Kidney tubule cell (primary cell): ENCODE data around the gene HEXD.

Experiments
- DNase-seq: peaks from one replicate; pipeline ENCODE4 v3.0.0-alpha.2; 2018; ENCODE audit warnings: low spot score

HEXD gene

GRCh38 chr17:82415336-82415735, 2.8 kb upstream of the HEXD start:
- DNase-seq = no peak

GRCh38 chr17:82415786-82416185, 2.4 kb upstream of the HEXD start:
- DNase-seq = no peak

- no peak for DNase-seq
Measured at GRCh38 chr17:82416264-82416663, 1.9 kb upstream of the HEXD start.

- no peak for DNase-seq
Measured at GRCh38 chr17:82416771-82417170, 1.4 kb upstream of the HEXD start.

DNA sequence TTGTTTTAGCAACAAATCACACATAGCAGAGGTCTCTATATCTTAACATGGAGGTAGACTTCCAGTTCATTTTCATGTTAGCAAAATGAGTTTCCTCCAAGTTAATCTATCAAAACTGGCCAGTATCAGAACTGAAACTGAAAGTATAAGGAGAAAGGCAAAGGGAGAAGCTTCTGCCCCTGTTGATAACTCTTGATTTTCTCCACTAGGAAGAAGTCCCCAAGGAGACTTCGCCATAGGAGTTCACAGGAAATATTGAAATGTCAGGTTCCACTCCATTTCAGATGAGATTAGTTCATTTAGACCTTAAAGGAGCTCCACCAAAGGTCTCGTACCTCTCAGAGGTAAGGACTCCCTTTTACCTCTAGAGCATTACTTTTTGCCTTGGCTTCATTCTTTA, 1.4 kb downstream of the HEXD start:
- peak; percentile 35 for DNase-seq

DNA sequence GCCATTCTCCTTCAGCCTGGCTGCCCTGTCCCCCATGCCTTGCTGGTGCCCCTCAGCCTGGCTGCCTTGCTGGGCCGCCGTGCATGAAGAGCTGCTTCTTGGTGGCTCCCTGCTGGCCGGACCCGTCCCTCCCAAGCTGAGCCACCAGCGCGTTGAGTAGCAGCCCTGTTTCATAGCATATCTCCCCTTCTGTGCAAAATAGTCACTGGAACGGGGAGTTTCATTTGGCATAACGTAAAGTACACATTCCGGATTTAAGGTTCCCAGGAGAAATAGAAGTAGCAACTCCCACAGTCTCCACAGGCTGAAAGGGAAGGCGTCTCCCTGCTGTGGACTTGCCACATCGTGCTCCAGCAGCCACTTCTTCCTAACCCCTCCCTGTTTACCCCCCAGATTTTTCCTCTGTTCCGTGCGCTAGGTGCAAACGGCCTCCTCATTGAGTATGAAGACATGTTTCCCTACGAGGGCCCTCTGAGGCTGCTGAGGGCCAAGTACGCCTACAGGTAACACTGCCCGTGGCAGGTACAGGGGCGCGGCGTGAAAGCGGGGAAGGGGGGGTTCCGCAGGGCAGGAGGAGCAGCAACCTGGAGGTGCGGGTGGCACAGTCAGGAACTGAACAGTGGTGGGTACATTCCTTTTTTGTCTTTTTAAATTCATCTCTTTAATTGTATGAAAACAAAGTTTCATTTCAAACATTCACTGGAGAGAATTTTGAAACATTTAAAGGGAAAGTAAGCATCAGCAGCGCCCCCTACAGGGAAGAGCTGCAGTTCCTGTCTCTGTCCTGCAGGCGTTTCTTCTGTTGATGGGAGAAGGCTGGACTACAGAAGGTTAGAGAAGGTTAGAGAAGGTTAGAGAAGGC, 6.1 kb downstream of the HEXD start:
- DNase-seq = peak; percentile 43

DNA sequence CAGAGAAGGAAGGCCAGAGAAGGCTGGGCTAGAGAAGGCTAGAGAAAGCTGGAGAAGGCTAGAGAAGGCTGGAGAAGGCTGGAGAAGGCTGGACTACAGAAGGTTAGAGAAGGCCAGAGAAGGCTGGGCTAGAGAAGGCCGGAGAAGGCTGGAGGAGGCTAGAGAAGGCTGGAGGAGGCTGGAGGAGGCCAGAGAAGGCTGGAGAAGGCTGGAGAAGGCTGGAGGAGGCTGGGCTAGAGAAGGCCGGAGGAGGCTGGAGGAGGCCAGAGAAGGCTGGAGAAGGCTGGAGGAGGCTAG, 6.7 kb downstream of the HEXD start:
- no peak for DNase-seq

DNA sequence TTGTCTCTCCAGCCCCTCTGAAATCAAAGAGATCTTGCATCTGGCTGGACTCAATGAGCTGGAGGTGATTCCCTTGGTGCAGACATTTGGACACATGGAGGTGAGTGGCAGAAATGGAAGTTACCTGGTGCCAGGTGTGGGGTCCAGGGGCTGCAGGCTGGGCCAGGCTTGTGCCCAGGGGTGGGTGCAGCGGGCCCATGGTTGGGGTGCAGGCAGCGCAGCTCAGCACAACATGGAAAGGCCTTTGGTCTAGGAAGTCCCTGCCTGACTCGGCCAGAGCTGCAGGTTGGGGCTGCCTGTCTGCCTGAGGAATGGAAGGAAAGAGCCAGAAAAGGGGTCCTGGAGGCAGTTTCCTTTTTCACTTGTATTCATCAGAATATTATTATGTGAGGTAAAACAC, 10.4 kb downstream of the HEXD start:
- DNase-seq = no peak

- no peak for DNase-seq
Measured at GRCh38 chr17:82429824-82430223, 11.7 kb downstream of the HEXD start.

GRCh38 chr17:82432017-82432416, 13.9 kb downstream of the HEXD start:
- DNase-seq = no peak

- DNase-seq = no peak
Measured at GRCh38 chr17:82433560-82434215, 15.5 kb downstream of the HEXD start.

- DNase-seq = no peak
Measured at GRCh38 chr17:82434216-82434565, 16.0 kb downstream of the HEXD start.

GRCh38 chr17:82435103-82435502, 17.0 kb downstream of the HEXD start:
- DNase-seq = peak; percentile 73

DNA sequence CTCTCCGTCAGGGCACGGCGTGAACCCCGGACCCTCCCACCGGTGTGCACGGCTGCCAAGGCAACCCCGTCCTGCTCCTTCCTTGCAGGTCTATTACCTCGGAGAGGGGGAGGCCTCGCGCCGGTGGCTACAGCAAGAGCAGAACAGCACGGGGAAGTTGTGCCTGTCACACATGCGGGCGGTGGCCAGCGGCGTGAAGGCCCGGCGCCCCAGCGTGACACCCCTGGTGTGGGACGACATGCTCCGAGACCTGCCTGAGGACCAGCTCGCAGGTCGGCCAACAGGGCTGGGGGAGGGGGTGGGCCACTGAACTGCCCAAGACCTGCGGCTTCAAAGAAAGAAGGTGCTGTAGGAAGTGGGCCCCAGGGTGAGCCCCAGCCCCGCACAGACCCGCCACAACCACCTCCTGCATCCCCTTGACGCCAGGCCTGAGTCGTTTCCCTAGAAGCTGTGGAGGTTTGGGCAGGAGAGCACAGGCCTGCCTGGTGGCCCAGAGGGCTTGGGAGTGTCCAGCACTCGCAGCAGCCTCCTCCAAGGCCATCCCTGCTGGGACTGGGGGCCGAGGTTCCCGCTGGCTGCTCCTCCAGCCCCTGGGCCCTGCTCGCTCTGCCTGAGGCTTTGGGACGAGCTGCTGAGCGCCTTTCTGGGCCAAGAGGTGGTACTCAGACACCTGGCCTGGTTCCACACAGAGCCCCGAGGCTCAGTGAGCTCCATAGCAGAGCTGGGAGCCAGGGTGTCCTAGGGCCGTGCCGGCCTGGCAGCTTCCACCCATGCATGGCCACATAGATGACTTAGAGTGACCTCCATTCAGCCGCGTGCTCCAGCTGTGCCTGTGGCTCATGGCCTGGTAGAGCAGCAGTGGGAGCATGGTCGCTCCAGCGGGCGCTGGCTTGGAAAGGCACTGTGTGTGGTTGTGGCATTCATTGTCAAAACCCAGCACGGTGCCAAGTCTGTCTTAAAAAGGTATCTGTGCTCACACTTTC, 17.7 kb downstream of the HEXD start:
- DNase-seq = peak; percentile 68

DNA sequence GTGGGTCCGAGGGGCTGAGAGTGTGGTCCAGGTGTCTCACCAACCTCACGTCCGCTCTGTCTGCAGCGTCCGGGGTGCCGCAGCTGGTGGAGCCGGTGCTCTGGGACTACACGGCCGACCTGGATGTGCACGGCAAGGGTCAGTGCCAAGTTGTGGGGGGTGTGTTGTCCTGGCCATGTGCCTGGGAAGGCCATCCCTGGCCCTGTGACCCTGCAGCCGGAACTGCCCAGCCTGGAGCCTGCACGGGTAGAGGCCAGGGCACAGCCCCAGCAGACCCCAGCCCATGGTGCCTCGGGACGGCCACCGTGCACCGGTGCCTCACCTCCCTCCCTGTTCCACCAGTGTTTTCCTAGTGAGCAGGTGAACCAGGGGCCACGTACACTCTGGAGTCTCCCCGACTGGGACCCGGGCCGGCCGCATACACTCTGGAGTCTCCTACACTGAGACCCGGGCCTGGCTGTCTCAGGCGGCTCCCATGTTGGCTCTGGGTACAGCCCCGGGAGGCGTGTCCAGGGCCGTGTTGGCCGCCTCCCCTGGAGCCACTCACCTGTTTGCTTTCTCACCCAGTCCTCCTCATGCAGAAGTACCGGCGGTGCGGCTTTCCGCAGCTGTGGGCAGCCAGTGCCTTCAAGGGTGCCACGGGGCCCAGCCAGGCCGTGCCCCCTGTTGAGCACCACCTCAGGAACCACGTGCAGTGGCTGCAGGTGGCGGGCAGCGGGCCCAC, 18.6 kb downstream of the HEXD start:
- no peak for DNase-seq

DNA sequence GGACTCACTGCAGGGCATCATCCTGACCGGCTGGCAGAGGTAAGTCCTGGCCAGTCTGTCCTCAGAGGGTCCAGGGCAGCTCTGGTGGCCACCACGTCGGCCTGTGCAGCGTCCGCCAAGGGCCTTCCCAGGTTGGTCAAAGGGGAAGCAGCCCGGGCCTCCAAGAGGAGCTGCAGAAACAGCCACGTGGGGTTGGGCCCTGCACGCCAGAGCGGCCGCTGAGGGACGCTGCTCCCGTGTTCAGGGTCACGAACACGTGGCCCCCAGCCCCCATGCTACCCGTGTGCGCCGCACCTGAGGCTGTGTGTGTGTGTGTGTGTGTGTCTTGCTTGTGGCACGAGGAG, 19.1 kb downstream of the HEXD start:
- no peak for DNase-seq

DNA sequence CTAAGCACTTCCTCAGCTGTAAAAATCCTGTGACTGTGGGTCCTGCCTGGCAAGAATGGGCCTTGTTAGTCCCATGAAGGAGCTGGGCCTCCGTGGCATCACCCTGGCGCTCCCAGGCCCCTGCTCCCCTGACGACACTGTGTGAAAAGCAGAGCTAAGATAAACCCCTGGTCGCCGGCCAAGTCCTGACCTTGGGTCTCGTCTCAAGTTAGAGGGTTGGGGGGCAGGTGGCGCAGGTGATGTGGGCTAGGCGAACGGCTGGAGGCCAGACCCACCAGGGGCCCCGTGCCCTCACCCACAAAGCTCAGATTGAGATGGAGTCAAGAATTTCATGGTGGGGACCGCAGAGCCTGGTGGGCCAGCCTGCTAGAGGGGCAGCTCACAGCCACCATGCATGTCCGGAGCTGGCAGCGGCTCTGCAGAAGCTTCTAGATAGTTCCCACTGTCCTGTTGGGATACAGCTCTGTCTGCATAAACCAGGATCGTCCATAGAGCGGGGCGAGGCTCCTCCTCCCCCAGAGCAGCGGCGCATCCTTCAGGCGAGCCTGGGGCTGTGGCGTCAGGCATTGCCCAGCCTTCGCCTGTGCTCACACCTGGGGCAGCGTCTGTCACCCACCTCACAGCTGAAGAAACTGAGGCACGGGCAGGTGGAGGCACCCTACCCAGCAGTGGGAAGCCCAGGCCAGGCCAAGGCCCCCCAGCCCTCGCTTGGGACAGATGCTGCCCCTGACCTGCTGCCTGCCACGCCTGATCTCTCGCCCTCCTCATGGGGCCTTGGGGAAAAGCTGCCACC, 20.4 kb downstream of the HEXD start:
- no peak for DNase-seq

- no peak for DNase-seq
Measured at GRCh38 chr17:82439194-82439828, 21.2 kb downstream of the HEXD start.

DNA sequence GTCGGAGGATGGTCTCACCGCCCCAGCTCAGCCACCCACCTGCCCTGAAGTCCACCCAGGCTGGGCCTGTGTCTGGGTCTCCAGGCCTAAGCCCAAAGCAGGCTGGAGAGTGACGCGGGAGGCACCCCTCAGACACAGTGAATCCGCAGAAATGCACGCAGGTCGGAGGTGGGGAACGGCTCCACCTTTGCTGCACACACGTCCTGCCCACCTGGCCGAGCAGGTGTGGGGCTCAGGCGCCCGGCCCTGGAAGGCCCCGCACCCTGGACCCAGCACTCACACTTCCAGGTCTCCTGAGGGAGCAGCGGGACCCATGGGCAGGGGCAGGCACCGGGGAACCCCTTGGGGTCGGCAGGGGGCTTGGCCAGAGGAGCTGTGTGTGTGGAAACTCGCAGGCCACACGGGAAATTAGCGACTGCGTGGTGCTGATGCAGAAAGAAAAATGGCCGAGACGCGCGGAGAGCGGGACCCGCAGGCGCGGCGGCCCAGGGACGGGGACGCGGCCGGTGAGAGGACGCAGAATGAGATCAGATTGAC, 21.8 kb downstream of the HEXD start:
- DNase-seq = no peak

DNA sequence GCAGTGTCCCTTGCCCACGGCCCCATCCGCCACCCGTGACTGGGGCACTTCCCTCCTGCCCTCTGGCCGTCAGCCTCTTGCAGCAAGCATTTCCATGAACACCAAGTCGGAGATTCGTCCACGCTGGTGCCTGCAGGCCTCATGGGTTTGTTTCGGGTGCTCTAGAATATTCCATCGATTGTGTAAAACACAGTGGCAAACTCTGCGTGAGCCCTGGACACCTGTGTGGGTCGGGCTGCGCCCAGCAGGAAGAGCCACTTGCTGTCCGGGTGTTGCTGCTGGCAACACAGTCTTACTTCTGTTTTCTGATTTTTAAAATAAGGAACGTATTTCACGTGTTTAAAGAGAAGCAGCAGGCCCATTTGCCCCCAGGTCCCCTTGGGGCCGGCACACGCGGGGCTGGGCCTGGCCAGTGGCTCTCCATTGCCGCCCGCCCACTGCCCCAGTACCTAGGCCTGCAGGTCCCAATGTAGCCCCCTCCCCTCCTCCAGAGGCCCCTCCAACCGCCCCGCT, 22.4 kb downstream of the HEXD start:
- DNase-seq = no peak
